ENCODE measurements around the gene CCDC3.

Gene CCDC3

GRCh38 chr10:12854988-12855387 lies 146.5 kb downstream of the CCDC3 start:
- H3K36me3 ChIP-seq (ENCODE audit: insufficient read depth, low read length): no peaks in the 10 kb centered on the region
- H4K20me1 ChIP-seq (ENCODE audit: insufficient read depth, low read length): no peaks in the 10 kb centered on the region

DNA sequence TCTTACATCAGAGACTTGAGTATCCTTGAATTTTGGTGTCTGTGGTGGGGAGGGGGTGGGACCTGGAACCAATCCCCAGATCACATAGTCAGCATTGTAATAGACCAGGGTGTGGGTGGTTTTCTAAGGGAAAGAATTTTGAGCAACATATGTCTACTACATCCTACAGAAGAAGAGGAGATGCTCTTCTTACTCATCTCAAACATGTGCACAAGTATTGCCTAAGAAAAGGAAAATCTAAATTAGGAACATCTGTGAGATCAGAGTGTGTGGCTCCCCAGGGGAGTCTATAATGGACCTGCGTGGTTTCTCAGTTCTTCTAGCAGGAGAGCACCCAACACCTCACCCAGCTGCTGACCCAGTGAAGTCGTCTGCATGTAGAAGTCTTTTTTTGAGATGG lies 148.8 kb downstream of the CCDC3 start:
- Histone ChIP-seq H3K9me2 (ENCODE audit: low read depth, low read length) (no peaks in the 10 kb centered on the region), H3K9ac (ENCODE audit: low read length) (no peak overlapping the region), H3K4me3 (ENCODE audit: low read depth, low read length, poor library complexity, severe bottlenecking) (no peak overlapping the region), H3K4me1 (ENCODE audit: insufficient read depth, low read length, severe bottlenecking) (no peaks in the 10 kb centered on the region), H3K36me3 (ENCODE audit: insufficient read depth, low read length) (no peaks in the 10 kb centered on the region), H3K27ac (ENCODE audit: low read depth, low read length, poor library complexity, severe bottlenecking) (no peak overlapping the region), H3K27me3 (ENCODE audit: insufficient read depth, low read length) (no peaks in the 10 kb centered on the region), H3K9me3 (ENCODE audit: low read length) (no peaks in the 10 kb centered on the region), H3K4me2 (ENCODE audit: low read length) (no peak overlapping the region), H3K79me2 (ENCODE audit: insufficient read depth, low read length) (no peaks in the 10 kb centered on the region), H2AFZ (ENCODE audit: low read length) (no peak overlapping the region), H4K20me1 (ENCODE audit: insufficient read depth, low read length) (no peaks in the 10 kb centered on the region), H3F3A (ENCODE audit: insufficient read depth, low read length) (no peaks in the 10 kb centered on the region)
- no peak for TF ChIP-seq EZH2 (IDR thresholded peaks at IDR 0.05; ENCODE audit: borderline replicate concordance, low read length)
- TF ChIP-seq, protein P1, sequence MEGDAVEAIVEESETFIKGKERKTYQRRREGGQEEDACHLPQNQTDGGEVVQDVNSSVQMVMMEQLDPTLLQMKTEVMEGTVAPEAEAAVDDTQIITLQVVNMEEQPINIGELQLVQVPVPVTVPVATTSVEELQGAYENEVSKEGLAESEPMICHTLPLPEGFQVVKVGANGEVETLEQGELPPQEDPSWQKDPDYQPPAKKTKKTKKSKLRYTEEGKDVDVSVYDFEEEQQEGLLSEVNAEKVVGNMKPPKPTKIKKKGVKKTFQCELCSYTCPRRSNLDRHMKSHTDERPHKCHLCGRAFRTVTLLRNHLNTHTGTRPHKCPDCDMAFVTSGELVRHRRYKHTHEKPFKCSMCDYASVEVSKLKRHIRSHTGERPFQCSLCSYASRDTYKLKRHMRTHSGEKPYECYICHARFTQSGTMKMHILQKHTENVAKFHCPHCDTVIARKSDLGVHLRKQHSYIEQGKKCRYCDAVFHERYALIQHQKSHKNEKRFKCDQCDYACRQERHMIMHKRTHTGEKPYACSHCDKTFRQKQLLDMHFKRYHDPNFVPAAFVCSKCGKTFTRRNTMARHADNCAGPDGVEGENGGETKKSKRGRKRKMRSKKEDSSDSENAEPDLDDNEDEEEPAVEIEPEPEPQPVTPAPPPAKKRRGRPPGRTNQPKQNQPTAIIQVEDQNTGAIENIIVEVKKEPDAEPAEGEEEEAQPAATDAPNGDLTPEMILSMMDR (IDR thresholded peaks at IDR 0.05; ENCODE audit: low read length): no peak

More at GRCh38 chr10:12854988-12855387, 146.5 kb downstream of the CCDC3 start:
- H3K4me1 ChIP-seq (ENCODE audit: insufficient read depth, low read length, severe bottlenecking): no peaks in the 10 kb centered on the region
- no peak overlapping the region for H3K27ac ChIP-seq (ENCODE audit: low read depth, low read length, poor library complexity, severe bottlenecking)
- H3K4me2 ChIP-seq (ENCODE audit: low read length): no peak overlapping the region
- no peaks in the 10 kb centered on the region for H3F3A ChIP-seq (ENCODE audit: insufficient read depth, low read length)
- no peaks in the 10 kb centered on the region for H3K27me3 ChIP-seq (ENCODE audit: insufficient read depth, low read length)
- H3K4me3 ChIP-seq (ENCODE audit: low read depth, low read length, poor library complexity, severe bottlenecking): no peak overlapping the region
- no peaks in the 10 kb centered on the region for H3K9me2 ChIP-seq (ENCODE audit: low read depth, low read length)
- no peaks in the 10 kb centered on the region for H3K79me2 ChIP-seq (ENCODE audit: insufficient read depth, low read length)
- TF ChIP-seq, protein P1 (IDR thresholded peaks at IDR 0.05; ENCODE audit: low read length): no peak
- TF ChIP-seq EZH2 (IDR thresholded peaks at IDR 0.05; ENCODE audit: borderline replicate concordance, low read length): no peak
- H2AFZ ChIP-seq (ENCODE audit: low read length): no peak overlapping the region
- no peak overlapping the region for H3K9ac ChIP-seq (ENCODE audit: low read length)
- H3K9me3 ChIP-seq (ENCODE audit: low read length): no peaks in the 10 kb centered on the region

GRCh38 chr10:12849319-12850181 lies 152.0 kb downstream of the CCDC3 start:
- TF ChIP-seq, protein P1 (IDR thresholded peaks at IDR 0.05; ENCODE audit: low read length): no peak
- no peaks in the 10 kb centered on the region for H3F3A ChIP-seq (ENCODE audit: insufficient read depth, low read length)
- H3K79me2 ChIP-seq (ENCODE audit: insufficient read depth, low read length): no peaks in the 10 kb centered on the region
- H3K27me3 ChIP-seq (ENCODE audit: insufficient read depth, low read length): no peaks in the 10 kb centered on the region
- H3K36me3 ChIP-seq (ENCODE audit: insufficient read depth, low read length): no peaks in the 10 kb centered on the region
- no peak overlapping the region for H3K9ac ChIP-seq (ENCODE audit: low read length)
- no peaks in the 10 kb centered on the region for H4K20me1 ChIP-seq (ENCODE audit: insufficient read depth, low read length)
- H3K9me3 ChIP-seq (ENCODE audit: low read length): no peaks in the 10 kb centered on the region
- no peaks in the 10 kb centered on the region for H3K4me1 ChIP-seq (ENCODE audit: insufficient read depth, low read length, severe bottlenecking)
- no peaks in the 10 kb centered on the region for H3K9me2 ChIP-seq (ENCODE audit: low read depth, low read length)
- no peak overlapping the region for H2AFZ ChIP-seq (ENCODE audit: low read length)
- H3K4me3 ChIP-seq (ENCODE audit: low read depth, low read length, poor library complexity, severe bottlenecking): no peak overlapping the region
- no peak overlapping the region for H3K27ac ChIP-seq (ENCODE audit: low read depth, low read length, poor library complexity, severe bottlenecking)
- no peak overlapping the region for H3K4me2 ChIP-seq (ENCODE audit: low read length)

All from OCI-LY1 (cell line).